Dendritic cell treated with granulocyte-macrophage colony-stimulating factor and Interleukin-4, amounts not matched to agents 40 ng/mL and 50 ng/mL, for 4 days (primary cell): ENCODE data around the gene ARL11.

Source experiments
- H3K27ac Mint-ChIP-seq: one replicate; pipeline ENCODE4 v1.8.0; 2022; ENCODE audit warnings: mild to moderate bottlenecking, mixed read lengths
- H3K27me3 Mint-ChIP-seq: one replicate; pipeline ENCODE4 v1.8.0; 2022; ENCODE audit warnings: mild to moderate bottlenecking, mixed read lengths
- H3K36me3 Mint-ChIP-seq: one replicate; pipeline ENCODE4 v1.8.0; 2022; ENCODE audit warnings: low read depth, mixed read lengths
- H3K4me1 Mint-ChIP-seq: one replicate; pipeline ENCODE4 v1.8.0; 2022; ENCODE audit warnings: low read depth, mixed read lengths
- H3K4me3 Mint-ChIP-seq: one replicate; pipeline ENCODE4 v1.8.0; 2022; ENCODE audit warnings: mild to moderate bottlenecking, moderate library complexity, mixed read lengths
- H3K9me3 Mint-ChIP-seq: one replicate; pipeline ENCODE4 v1.8.0; 2022; ENCODE audit warnings: mixed read lengths
- intact Hi-C: fragments of 100-400 bp; cut with micrococcal nuclease; formaldehyde crosslinking; loops from one replicate; pipeline ENCODE4 v1.15.0; 2022

ARL11 gene

GRCh38 chr13:49678191-49678914 is 50.0 kb downstream of the ARL11 start:
- Mint-ChIP-seq H3K36me3 (peaks cover 5% of the 10 kb centered on the region), H3K27ac (no peak overlapping the region), H3K4me1 (no peaks in the 10 kb centered on the region), H3K9me3 (no peaks in the 10 kb centered on the region), H3K27me3 (no peaks in the 10 kb centered on the region), H3K4me3 (no peak overlapping the region)
- intact Hi-C loops = no loop called here

GRCh38 chr13:49679246-49679645 is 50.9 kb downstream of the ARL11 start:
- Mint-ChIP-seq H3K36me3 (peaks cover 5% of the 10 kb centered on the region), H3K27ac (no peak overlapping the region), H3K27me3 (no peaks in the 10 kb centered on the region), H3K4me3 (no peak overlapping the region), H3K9me3 (no peaks in the 10 kb centered on the region), H3K4me1 (no peaks in the 10 kb centered on the region)
- intact Hi-C loops = no loop called here

- H3K27ac Mint-ChIP-seq = no peak overlapping the region
- no peaks in the 10 kb centered on the region for H3K9me3 Mint-ChIP-seq
- H3K4me1 Mint-ChIP-seq = no peaks in the 10 kb centered on the region
- H3K36me3 Mint-ChIP-seq = peaks cover 19% of the 10 kb centered on the region
- no peak overlapping the region for H3K4me3 Mint-ChIP-seq
- intact Hi-C loops = no loop called here
- no peaks in the 10 kb centered on the region for H3K27me3 Mint-ChIP-seq
Measured at GRCh38 chr13:49681842-49682435, 53.6 kb downstream of the ARL11 start.
